ENCODE data around the gene TXNRD2. TPM values are rescaled to one million over a fixed set of nuclear protein-coding genes. Genes with fewer than 3 reads are reported as not detected.

The TXNRD2 gene
- total RNA-seq, 1 donor from 2014 or later = 46.0 TPM

- intact Hi-C loops (cut with DNase I) = loop anchor here (10.0 kb wide), 1 partner anchor 148 kb away; the partner anchor contains the start of genes RANBP1 and TRMT2A
- Histone ChIP-seq H3K4me3 (no peak overlapping the region), H3K36me3 (peaks cover 56 to 86% of the 10 kb centered on the region in 2 donors)
Observed at GRCh38 chr22:19966908-19967750, 25.5 kb upstream of the TXNRD2 start.

GRCh38 chr22:19965771-19966709 lies 24.4 kb upstream of the TXNRD2 start:
- Histone ChIP-seq H3K36me3 (peaks cover 46 to 75% of the 10 kb centered on the region in 2 donors), H3K4me1 (peaks cover 0 to 5% of the 10 kb centered on the region in 2 donors), H3K27ac (no peak overlapping the region), H3K27me3 (no peaks in the 10 kb centered on the region), H3K4me3 (no peak overlapping the region), H3K9me3 (no peaks in the 10 kb centered on the region)
- TF ChIP-seq CTCF (IDR thresholded peaks at IDR 0.05) = no peak
- intact Hi-C loops (cut with DNase I) = loop anchor here (10.0 kb wide), 1 partner anchor 149 kb away; the partner anchor contains the start of genes RANBP1 and TRMT2A
- no peak for DNase-seq (ENCODE audit: low spot score in 2 of 2)

More at GRCh38 chr22:19966908-19967750, 25.5 kb upstream of the TXNRD2 start:
- H3K27ac ChIP-seq = no peak overlapping the region
- no peak for DNase-seq (ENCODE audit: low spot score in 2 of 2)
- TF ChIP-seq CTCF (IDR thresholded peaks at IDR 0.05) = no peak
- H3K4me1 ChIP-seq = peaks cover 0 to 6% of the 10 kb centered on the region in 2 donors
- no peaks in the 10 kb centered on the region for H3K27me3 ChIP-seq
- H3K9me3 ChIP-seq = no peaks in the 10 kb centered on the region

GRCh38 chr22:19964701-19965386 lies 23.2 kb upstream of the TXNRD2 start:
- Histone ChIP-seq H3K4me3 (no peak overlapping the region), H3K9me3 (no peaks in the 10 kb centered on the region), H3K27me3 (no peaks in the 10 kb centered on the region), H3K36me3 (peaks cover 35 to 65% of the 10 kb centered on the region in 2 donors), H3K4me1 (peaks cover 0 to 1% of the 10 kb centered on the region in 2 donors), H3K27ac (no peak overlapping the region)
- no peak for DNase-seq (ENCODE audit: low spot score in 2 of 2)
- intact Hi-C loops (cut with DNase I) = loop anchor here (10.0 kb wide), 1 partner anchor 150 kb away; the partner anchor contains the start of genes RANBP1 and TRMT2A
- no peak for TF ChIP-seq CTCF (IDR thresholded peaks at IDR 0.05)

- Histone ChIP-seq H3K9me3 (no peaks in the 10 kb centered on the region), H3K27me3 (no peaks in the 10 kb centered on the region), H3K4me3 (no peak overlapping the region), H3K4me1 (peaks cover 2 to 9% of the 10 kb centered on the region in 2 donors), H3K27ac (no peak overlapping the region), H3K36me3 (peaks cover 28 to 57% of the 10 kb centered on the region in 2 donors)
- no peak for TF ChIP-seq CTCF (IDR thresholded peaks at IDR 0.05)
- intact Hi-C loops (cut with DNase I) = loop anchor here (10.0 kb wide), 1 partner anchor 151 kb away; the partner anchor contains the start of genes RANBP1 and TRMT2A
- no peak for DNase-seq (ENCODE audit: low spot score in 2 of 2)
Observed at GRCh38 chr22:19963863-19964642, 22.4 kb upstream of the TXNRD2 start.

All from ascending aorta (tissue), 2 donors.